SK-N-DZ (cell line): Measurements from ENCODE around the gene PMS2.
"Not testable (repeated sequence)": the region's sequence is repeated elsewhere in the genome, so short reads cannot be mapped to it uniquely, and the experiment has no call there.

Source experiments
- DNase-seq: peaks from one replicate; pipeline ENCODE4 v3.0.0-alpha.2; 2015; ENCODE audit warnings: low spot score

PMS2 gene

DNA sequence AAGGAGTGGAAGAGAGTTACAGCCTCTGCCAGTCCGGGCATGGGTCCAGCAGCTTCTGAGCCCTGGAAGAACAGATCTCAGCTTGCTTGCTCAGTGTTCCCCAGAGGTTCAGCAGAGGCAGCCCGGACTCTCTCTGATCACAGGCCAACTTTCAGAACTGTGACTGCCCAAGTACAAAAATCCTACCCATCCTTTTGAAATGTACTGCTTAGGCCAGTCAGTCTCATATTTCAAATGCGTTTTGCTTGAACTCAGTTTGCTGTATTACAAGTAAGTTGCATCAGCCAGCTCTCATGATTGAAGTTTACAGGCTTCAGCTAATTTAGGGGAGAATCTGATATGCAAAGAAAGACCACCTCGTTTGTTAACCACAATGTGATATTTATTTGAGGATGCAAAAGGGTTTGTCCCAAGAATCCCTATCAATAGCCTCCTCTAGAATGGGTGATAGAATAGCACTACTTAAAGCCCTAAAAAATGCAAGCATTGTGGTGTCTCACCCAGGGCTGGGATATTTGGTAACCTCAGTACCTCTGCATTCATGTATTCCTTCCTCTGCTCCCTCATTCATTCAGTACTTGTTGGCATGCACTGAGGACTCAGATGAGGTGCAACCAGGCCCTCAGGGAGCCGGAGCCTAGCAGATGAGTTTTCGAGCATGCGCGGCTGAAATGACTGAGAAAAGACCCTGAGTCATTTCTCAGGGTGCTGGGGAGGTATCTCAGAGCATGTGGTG lies 7.2 kb upstream of the PMS2 start:
- DNase-seq: no peak

DNA sequence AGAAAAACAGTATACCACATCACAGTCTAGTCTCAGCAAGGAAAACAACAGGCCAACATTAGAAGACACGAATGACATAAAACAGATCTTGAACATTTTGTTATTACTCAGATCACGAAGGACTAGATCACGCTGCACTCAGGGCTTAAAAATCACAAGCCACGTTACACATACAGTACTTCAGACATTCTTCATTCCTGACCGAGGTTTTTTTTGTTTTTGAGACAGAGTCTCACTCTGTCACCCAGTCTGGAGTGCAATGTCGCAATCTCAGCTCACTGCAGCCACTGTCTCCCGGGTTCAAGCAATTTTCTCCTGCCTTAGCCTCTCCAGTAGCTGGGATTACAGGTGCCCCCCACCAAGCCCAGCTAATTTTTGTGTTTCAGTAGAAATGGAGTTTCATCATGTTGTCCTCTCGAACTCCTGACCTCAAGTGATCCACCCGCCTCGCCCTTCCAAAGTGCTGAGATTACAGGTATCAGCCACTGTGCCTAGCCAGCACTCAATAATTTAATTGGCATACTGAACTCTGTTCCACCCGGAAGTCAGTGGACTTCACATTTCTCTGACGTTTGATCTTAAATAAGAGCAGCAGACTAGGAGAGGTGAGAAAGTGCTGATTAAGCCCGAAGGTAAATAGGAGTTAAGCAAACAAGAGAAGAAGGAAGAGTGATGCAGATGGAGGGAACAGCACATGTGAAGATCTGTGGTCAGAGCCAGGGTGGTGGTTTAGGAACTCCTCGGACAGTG lies 3.7 kb upstream of the PMS2 start:
- DNase-seq: no peak

DNA sequence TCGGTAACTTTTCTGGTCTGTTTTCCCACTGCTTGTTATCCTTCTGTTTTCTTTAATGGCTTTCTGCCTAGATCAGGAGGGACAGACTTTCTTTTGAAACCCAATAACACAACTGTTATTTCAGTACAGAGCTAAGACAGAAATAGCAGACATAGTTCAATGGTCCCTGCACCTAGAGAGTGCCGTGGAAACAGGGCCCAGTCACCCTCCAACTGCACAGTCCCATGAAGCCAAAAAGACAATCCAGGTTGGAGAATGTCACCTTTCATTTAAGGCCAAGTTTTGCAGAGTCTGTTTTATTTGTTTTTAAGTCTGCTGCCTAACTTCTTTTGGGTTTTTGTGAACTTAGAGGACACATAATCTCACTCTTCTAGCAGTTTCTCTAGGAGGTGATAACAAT lies 2.7 kb upstream of the PMS2 start:
- no peak for DNase-seq

DNA sequence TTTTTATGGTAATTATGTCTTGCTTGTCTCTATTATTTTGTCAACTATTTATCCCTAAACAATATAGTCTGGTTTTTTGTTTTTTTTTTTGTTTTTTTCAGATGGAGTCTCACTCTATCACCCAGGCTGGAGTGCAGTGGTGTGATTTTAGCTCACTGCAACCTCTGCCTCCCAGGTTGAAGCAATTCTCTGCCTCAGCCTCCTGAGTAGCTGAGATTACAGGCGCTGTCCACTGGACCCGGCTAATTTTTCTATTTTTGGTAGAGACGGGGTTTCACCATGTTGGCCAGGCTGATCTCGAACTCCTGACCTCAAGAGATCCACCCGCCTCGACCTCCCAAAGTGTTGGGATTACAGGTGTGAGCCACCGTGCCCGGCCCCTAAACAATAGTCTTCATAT lies 1.5 kb upstream of the PMS2 start:
- not testable (repeated sequence) for DNase-seq

DNA sequence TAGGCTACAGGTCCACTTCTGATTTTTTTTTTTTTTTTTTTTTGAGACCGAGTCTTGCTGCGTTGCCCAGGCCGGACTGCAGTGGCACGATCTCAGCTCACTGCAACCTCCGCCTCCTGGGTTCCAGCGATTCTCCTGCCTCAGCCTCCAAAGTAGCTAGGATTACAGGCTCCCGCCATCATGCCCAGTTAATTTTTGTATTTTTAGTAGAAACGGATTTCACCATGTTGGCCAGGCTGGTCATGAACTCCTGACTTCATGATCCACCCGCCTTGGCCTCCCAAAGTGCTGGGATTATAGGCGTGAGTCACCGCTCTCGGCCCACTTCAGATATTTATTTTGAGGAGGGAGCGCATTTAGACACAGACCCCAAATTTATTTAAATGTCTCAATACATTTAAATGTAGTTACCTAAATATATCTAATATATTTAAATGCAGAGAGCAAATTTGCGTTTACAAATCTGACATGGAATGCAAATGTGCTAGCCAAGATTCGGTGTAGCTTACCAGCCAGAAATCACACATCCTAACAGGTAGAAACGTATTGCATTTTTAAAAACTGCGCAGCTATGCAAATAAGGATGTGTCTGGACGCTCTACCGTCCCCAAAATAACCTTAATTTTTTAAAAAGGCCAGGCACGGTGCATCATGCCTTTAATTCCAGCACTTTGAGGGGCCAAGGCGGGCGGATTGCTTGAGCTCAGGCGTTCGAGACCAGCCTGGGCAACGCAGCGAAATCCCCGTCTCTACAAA lies 836 bp downstream of the PMS2 start:
- not testable (repeated sequence) for DNase-seq

DNA sequence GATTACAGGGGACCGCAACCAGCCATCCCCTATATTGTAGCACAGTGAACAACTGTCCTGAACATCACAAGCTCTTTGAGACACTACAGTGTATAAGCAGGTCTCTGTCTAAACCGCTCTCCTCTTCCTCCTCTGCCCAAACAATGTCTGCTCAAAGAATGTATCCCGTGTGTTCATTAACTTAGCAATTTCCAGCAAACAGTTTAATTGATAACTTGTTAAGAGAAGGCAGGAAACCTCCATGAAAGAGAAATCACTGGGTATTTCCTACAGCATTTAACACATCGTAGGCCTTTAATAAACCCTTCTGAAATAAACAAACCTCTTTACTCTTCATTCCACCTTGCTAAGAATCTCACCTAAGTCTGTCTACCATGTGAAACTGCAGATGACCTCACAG lies 1.5 kb downstream of the PMS2 start:
- DNase-seq: no peak

DNA sequence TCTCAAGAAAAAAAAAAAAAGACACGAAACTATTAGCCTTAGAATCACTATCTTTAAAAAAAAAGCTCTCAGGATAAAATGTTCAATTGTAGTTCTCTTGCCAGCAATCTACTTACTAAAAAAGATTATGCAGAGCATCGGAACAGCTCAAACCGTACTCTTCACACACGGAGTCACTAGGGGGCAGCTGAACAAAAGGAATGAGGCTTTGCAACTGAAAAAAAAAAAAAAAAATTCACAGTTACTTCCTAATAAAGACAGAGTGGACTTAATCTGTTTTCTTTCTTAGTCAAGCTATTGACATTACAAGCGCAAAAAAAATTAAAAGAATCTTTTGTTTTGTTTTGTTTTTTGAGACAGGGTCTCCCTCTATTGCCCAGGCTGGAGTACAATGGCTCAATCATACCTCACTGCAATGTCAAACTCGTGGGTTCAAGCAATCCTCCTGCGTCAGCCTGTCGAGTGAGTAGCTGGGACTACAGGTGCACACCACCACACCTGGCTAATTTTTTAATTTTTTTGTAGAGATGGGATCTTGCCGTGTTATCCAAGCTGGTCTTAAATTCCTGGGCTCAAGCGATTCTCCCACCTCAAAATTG lies 11.5 kb downstream of the PMS2 start:
- DNase-seq: peak; percentile 53

DNA sequence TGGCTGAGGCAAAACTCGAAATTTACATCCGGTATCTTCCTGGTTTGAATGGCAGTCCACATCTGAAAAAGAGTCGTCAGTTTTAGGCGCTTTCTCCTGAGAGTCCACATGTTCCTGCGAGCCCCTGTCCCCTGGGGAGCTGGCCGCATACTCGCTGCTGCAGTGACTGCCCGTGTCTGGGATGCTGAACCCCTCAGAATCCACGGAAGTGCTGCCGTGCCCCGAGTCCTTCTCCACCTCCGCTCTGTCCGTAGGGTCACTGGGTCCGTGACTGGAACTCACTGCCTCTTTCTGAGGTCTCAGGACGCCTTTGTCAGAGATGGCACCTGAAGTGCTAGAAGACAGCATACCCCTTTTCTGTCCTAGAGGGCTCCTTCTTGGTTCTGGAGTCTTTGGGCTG lies 21.8 kb downstream of the PMS2 start:
- DNase-seq: not testable (repeated sequence)

DNA sequence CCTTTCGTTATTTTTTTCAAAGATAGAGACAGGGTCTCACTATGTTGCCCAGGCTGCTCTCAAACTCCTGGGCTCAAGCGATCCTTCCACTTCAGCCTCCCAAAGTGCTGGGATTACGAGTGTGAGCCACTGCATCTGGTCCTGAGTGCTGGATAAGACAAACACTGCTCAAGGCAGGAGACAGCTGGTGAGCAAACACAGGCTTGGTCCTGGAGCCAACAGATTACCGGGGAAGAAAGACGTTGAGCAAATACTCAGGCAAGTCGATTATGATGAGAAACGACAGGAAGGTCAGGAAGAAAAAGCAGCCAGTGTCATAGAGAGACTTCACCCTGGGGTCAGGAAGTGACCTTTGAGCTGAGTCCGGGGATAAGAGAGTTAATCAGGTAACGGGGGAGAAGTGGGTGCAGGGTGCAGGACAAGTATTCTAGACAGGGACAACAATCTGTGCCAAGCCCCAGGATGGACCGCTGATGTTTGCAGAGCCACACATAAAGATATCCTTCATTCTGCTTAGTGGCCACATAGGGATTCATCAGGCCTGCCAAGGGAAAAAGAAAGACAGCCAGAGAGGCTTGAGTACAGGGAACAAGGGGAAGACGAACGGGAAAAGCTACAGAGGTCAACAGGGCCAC lies 29.1 kb downstream of the PMS2 start:
- DNase-seq: not testable (repeated sequence)

DNA sequence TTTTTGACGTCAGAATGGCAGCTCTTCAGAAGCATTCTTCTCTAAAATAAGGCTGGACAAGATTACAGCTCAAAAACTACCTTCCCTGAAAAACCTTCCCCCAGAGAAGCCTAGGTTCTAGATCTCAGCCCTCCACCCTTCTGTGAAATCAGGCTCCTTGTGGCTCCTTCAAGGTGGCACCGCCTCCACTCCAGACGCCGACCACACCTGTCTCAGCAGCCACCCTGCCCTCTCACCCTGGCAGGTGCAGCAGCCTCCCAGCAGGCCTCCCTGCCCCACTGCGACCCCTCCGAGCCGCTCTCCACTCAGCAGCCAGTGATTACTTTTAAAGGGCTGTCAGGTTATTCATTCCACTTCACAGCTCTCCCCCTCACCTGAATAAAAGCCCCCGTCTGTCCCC lies 35.3 kb downstream of the PMS2 start:
- DNase-seq: not testable (repeated sequence)

DNA sequence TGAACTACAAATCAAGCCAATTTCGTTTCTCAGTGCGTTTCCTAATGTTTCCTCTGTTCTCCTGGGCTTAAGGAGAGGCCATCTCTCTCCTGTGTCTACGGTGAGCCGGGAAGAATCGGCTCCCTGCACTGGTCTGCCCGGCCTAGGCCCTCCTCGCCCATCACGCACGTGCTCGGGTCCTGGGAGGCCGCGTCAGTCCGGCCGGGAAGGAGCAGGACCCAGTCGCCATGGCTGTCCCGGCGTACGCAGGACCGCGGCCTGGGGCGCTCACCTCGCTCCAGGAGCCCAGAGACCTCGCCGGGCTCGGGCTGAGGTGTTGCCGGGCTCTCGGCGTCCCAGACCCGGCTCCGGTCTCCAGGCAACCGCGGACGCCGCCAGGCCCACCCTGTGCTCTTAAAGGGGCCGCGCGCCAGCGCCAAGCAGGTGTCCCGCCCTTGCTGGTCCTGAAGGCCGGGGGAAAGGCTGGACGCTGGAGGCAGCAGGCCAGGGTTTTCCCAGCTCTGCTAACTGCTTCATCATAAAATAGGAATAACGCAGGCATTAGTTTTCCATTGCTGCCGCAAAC lies 38.4 kb downstream of the PMS2 start, which contains the start of gene RSPH10B:
TSS of gene RSPH10B (minus strand) at position 343 of the 565 bp plus-strand sequence. CDS start 3,573 bp downstream, outside the sequence.
- not testable (repeated sequence) for DNase-seq

DNA sequence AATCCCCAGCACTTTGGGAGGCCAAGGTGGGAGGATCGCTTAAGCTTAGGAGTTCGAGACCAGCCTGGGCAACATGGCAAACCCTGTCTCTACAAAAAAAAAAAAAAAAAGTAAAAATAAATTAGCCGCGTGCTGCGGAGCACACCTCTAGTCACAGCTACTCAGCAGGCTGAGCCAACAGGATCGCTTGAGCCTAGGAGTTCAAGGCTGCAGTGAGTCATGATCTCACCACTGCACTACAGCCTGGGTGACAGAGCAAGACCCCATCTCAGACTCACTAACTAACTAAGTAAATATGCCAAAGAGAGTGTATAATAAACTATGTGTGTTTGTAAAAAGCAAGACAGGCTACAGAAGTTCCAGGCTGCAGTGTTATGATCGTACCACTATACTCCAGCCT lies 45.0 kb downstream of the PMS2 start:
- DNase-seq: not testable (repeated sequence)

DNA sequence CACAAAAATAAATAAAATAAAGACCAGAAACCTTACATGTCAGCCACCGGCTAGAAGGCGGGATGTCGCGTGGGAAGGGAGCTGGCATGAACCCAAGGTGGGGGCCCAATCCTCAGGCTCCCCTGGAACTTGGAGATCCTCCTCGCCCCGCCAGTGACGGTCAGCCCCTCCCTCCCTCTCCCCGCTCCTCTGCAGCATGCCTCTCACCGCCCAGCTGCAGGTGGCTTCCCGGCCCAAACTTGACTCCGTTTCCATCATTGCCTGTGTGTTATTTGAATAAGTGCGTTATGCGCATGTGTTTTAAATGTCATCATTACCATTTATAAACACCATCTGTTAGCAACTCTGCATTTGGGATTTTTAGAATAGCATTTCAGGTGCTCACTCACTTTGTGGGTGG lies 45.6 kb downstream of the PMS2 start:
- not testable (repeated sequence) for DNase-seq

DNA sequence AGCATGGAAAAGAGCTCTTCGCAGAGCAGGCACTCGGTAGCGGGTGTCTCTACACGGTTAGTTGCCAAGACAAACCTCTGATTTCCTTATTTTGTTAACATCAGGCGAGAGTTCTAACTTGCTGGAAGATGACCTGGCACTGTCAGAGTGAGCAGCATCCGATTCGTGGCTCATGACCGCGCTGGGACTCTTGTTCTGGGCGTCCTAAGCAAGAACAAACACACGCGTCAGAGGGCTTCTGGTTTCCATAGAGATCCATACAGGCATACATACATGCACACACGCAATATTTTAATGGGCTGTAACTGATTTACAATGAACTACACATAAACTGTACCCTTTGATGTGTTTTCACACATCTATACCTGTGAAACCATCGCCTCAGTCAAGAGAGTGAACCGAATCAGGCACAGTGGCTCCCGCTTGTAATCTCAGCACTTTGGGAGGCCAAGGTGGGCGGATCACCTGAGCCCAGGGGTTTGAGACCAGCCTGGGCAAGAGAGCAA lies 73.9 kb downstream of the PMS2 start:
- DNase-seq: not testable (repeated sequence)

DNA sequence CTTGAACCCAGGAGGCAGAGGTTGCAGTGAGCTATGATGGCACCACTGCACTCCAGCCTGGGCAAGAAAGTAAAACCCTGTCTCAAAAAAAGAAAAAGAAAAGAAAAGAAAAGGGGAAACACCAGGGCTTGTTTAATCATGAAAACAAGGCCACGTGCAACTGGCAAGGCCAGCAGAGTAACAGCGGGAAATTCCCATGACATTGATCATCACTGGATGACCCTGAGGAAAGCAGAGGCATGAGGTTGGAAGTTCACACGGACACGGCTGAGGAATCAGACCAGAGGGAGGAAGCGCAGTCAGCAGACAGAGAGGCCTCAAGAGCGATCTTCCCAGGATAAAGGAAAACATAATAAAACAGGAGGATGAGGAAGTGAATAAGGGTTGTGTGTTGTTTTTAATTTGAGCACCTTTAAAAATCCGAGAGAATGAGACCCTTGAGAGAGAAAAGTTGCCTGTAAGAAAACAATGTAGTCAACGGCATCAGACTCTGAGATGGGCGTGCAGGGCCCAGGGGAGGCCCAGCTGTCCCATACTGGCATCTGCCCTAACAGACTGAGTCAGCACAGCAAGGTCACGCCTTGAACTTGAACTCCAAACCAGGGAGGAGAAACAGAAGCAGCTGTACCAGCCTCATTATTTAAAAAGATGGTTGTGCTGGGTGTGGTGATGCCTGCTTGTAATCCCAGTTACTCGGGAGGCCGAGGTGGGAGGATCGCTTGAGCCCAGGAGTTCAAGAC lies 76.8 kb downstream of the PMS2 start:
- not testable (repeated sequence) for DNase-seq

DNA sequence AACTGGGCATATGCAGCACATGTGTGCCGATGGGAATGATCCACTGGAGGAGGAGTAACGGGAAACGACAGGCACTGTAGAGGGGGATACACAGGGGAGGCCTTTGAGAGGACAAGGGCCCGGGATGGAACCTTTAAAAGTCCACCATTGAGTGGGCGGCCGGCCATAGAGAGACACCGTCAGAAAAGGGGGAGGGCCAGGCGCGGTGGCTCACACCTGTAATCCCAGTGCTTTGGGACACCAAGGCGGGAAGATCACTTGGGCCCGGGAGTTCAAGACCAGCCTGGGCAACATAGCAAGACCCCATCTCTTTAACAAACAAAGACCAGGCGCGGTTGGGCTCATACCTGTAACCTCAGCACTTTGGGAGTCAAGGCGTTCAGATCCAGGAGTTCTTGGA lies 77.6 kb downstream of the PMS2 start:
- not testable (repeated sequence) for DNase-seq

DNA sequence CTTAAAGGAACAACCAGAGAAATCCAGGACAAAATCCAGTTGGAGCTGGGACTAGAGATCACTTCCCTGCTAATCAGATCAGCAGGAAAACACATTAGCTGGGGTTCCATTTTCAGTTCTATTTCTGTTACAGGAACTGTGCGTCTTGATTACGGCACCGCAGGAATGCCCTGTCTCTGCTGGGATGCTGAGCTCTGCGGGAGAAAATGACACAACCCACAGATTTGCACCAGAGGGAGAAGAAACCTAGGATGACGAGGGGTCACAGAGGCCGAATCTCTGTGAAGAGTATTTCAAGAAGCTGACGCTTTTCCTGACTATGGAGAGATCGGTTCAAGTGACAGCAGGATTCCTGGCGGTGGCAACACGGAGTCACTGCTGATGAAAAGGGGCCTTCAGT lies 78.6 kb downstream of the PMS2 start:
- DNase-seq: not testable (repeated sequence)

DNA sequence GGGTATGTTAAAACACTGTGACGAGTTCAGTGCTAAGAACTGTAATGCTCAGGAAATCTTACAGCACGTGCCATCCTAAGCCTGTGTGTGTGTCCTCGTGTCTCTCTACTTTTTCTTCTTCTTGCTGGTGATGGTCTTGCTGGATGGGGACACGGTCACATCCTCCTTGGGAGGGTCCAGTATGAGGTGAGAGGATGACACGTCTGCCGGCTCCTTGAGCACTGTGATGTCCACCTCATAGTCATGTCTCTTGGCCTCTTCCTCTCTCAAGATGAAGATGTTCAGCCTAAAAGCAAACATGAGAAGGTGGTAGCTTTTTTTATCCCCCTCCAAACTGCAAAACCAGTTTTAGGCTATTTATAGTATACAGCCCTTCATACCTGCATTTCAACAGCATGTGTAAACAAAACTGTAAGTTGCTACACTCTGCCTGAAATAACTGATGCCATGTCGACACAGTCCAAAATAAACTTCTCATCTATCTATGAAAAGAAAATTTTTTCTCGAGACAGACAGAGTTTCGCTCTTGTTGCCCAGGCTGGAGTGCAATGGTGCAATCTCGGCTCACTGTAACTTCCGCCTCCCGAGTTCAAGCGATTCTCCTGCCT lies 82.5 kb downstream of the PMS2 start:
- DNase-seq: not testable (repeated sequence)

DNA sequence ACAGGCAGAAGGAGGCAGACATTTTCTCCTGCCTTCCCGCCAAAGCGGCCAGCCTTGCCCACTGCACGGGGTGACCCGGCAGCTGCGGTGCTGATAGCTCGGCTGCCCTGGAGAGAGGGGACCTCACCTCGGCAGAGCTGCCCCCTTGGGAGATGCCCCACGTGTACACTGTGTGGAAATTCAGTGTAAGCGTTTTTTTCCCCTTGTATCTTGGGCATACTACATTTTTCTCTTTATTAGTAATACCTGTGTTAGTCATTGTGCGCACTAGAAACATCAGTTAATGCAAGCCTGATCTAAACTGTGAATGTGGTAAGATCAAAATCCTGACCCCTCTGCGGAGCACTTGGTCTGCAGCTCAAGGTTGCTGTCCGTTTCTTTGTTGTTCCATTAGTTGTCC lies 84.2 kb downstream of the PMS2 start:
- not testable (repeated sequence) for DNase-seq

DNA sequence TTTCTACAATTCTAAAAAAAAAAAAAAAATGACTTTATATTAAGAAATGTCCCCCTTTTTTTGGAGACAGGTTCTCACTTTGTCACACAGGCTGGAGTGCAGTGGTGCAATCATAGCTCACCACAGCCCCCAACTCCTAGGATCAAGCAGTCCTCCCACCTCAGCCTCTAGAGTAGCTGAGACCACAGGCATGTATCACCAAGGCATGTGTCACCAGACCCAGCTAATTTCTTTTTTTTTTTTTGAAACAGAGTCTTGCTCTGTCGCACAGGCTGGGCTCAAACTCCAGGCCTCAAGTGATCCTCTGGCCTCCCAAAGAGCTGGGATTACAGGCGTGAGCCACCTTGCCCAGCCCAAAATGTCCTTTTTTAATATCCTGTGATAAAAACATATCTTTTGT lies 84.7 kb downstream of the PMS2 start:
- not testable (repeated sequence) for DNase-seq
